ENCODE data around the gene COPS3.

GRCh38 chr17:17298108-17298507 is 17.1 kb upstream of the COPS3 start:
- no peak for TF ChIP-seq CTCF (IDR thresholded peaks at IDR 0.05 in 8 of 11, conservative IDR thresholded peaks at IDR 0.05 in 3 of 11)
- TF ChIP-seq POLR2AphosphoS5 (IDR thresholded peaks at IDR 0.05), result no peak
- no peak for TF ChIP-seq POLR2A (IDR thresholded peaks at IDR 0.05)
